A673 (cell line): Measurements from ENCODE around the gene WWP2. TPM values are rescaled to one million over a fixed set of nuclear protein-coding genes. Genes with fewer than 3 reads are reported as not detected.
A peak's percentile ranks its signal among the peaks of the same experiment; 100 is the strongest.
"Not testable (repeated sequence)": the region's sequence is repeated elsewhere in the genome, so short reads cannot be mapped to it uniquely, and the experiment has no call there.

Experiments used
- BruUV-seq: library from RNA; stranded (reverse); fragments of 400-500 nt; replicated peaks from 2 replicates; lab custom pipeline; 2021; lab: Mats Ljungman, UMichigan
- CTCF ChIA-PET: fragments of 300-600 bp; sonication (Branson Sonifier 250); formaldehyde crosslinking; loops from one replicate; lab custom pipeline; 2022; ENCODE audit warnings: antibody characterized with exemption; lab: Charles Lee
- POLR2A ChIA-PET: fragments of 300-600 bp; sonication (Branson Sonifier 250); formaldehyde crosslinking; loops from one replicate; lab custom pipeline; 2022; ENCODE audit warnings: antibody characterized with exemption; ENCODE audit not compliant: low non-redundant PET; lab: Charles Lee
- DNase-seq: peaks from one replicate; pipeline ENCODE4 v3.0.0-alpha.2; 2015; ENCODE audit warnings: low spot score
- H3K27ac ChIP-seq: fragments of 200-600 bp; sonication (generic); 2 replicates; pipeline ENCODE4 v1.5.1; 2016; ENCODE audit warnings: mixed run types, low read depth, mild to moderate bottlenecking, mixed read lengths, antibody characterized with exemption, low read length; ENCODE audit not compliant: poor library complexity, severe bottlenecking
- H3K27me3 ChIP-seq: fragments of 200-600 bp; sonication (generic); replicated peaks from 2 replicates; pipeline ENCODE4 v1.6.1; 2017; ENCODE audit warnings: mixed run types, low read depth, mild to moderate bottlenecking, mixed read lengths, antibody characterized with exemption, low read length; ENCODE audit not compliant: insufficient read depth, poor library complexity
- H3K36me3 ChIP-seq: fragments of 200-600 bp; sonication (generic); 2 replicates; pipeline ENCODE4 v1.6.1; 2016; ENCODE audit warnings: mixed run types, mild to moderate bottlenecking, mixed read lengths, antibody characterized with exemption, low read length; ENCODE audit not compliant: insufficient read depth, poor library complexity, severe bottlenecking
- H3K4me1 ChIP-seq: fragments of 200-600 bp; sonication (generic); 2 replicates; pipeline ENCODE4 v1.6.1; 2017; ENCODE audit warnings: mixed run types, mild to moderate bottlenecking, mixed read lengths, antibody characterized with exemption, low read length; ENCODE audit not compliant: insufficient read depth, poor library complexity, severe bottlenecking
- H3K4me3 ChIP-seq: fragments of 200-600 bp; sonication (generic); 2 replicates; pipeline ENCODE4 v1.5.1; 2016; ENCODE audit warnings: low read depth, mixed run types, mild to moderate bottlenecking, mixed read lengths, low read length; ENCODE audit not compliant: poor library complexity, severe bottlenecking
- H3K9me3 ChIP-seq: fragments of 200-600 bp; sonication (generic); 2 replicates; pipeline ENCODE4 v1.6.1; 2016; ENCODE audit warnings: mixed run types, low read depth, mild to moderate bottlenecking, mixed read lengths, antibody characterized with exemption, low read length; ENCODE audit not compliant: poor library complexity, severe bottlenecking
- intact Hi-C: fragments of 100-400 bp; cut with micrococcal nuclease; formaldehyde crosslinking; loops from one replicate; pipeline ENCODE4 v1.10.0; 2022; ENCODE audit not compliant: unreplicated experiment
- microRNA-seq: library from miRNA; unstranded; fragments of <30 nt; microRNA quantifications from one replicate; pipeline ENCODE4 v1.2.0, GENCODE V29; 2021
- total RNA-seq: library from RNA; stranded (reverse); gene quantifications from 2 replicates; pipeline ENCODE4 v1.2.3, GENCODE V29; 2021

Gene WWP2
- total RNA-seq, 1 experiment from 2014 or later = 32.4 TPM

- POLR2A ChIA-PET, H3K27me3 ChIP-seq, H3K27ac ChIP-seq, H3K36me3 ChIP-seq, H3K4me1 ChIP-seq, BruUV-seq, DNase-seq, intact Hi-C loops, CTCF ChIA-PET, H3K4me3 ChIP-seq, H3K9me3 ChIP-seq: not testable (repeated sequence)
Measured at GRCh38 chr16:69969657-69970056, 207.5 kb downstream of the WWP2 start.

- H3K27me3 ChIP-seq, H3K27ac ChIP-seq, H3K4me1 ChIP-seq, H3K4me3 ChIP-seq, BruUV-seq, DNase-seq, intact Hi-C loops, CTCF ChIA-PET, POLR2A ChIA-PET, H3K9me3 ChIP-seq, H3K36me3 ChIP-seq: not testable (repeated sequence)
Measured at GRCh38 chr16:69972120-69972519, 210.0 kb downstream of the WWP2 start.

GRCh38 chr16:69972935-69973334 lies 210.8 kb downstream of the WWP2 start:
- BruUV-seq, intact Hi-C loops, CTCF ChIA-PET, H3K4me3 ChIP-seq, H3K27me3 ChIP-seq, H3K9me3 ChIP-seq, POLR2A ChIA-PET, DNase-seq, H3K36me3 ChIP-seq, H3K4me1 ChIP-seq, H3K27ac ChIP-seq: not testable (repeated sequence)

DNA sequence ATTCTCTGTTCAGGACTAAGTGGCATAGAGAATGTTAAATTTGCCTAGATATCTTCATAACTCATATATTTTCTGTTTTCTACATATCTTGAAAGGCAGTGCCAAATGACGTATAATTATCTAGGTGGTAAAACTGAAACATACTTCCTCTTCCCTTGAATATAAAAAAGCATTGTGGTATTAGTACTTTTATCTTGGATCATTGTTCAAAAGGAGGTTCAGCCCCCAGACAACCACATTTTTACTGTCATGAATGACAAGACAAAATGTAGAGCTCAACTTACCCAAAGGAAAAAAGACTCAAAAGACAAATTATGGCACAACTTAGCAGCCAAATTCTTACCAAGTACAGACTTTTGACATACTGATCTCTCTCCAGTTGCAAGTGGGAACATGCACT lies 223.1 kb downstream of the WWP2 start:
- H3K27ac ChIP-seq, intact Hi-C loops, H3K27me3 ChIP-seq, H3K4me3 ChIP-seq, H3K36me3 ChIP-seq, BruUV-seq, H3K9me3 ChIP-seq, DNase-seq, H3K4me1 ChIP-seq, POLR2A ChIA-PET, CTCF ChIA-PET: not testable (repeated sequence)

Small RNAs within 50 kb of the gene (microRNA-seq; reads per million reads assigned to microRNA genes)
- gene MIR140 = 2,332 reads per million, percentile 88 among the genes with 10 or more reads in this experiment

Other genes with a start within 250 kb of the WWP2 start
- 32.0 and 34.8 TPM in 2 replicates for gene NFAT5, start 196.4 kb upstream of the WWP2 start, total RNA-seq
- 46.9 and 61.7 TPM in 2 replicates for gene NQO1, start 35.8 kb upstream of the WWP2 start, total RNA-seq
- gene NOB1, start 7.4 kb upstream of the WWP2 start, total RNA-seq = 78.1 and 93.3 TPM in 2 replicates
- 6.1 and 7.6 TPM in 2 replicates for gene CLEC18A, start 189.0 kb downstream of the WWP2 start, total RNA-seq